Transverse colon (tissue), 4 donors: ENCODE results near the gene RANBP3L. TPM values are rescaled to one million over a fixed set of nuclear protein-coding genes. Genes with fewer than 3 reads are reported as not detected.
A peak's percentile ranks its signal among the peaks of the same experiment; 100 is the strongest.

ENCODE experiments used
- DNase-seq: peaks from one replicate; pipeline ENCODE4 v3.0.0-alpha.2; 2019
- H3K27ac ChIP-seq, 4 donors: fragments of 200-600 bp; sonication (generic); 2 replicates each; pipeline ENCODE4 v1.5.1; 2016 to 2018; ENCODE audit warnings: inconsistent platforms in 4 of 4
- H3K27me3 ChIP-seq: fragments of 200-600 bp; sonication (generic); 2 replicates; pipeline ENCODE4 v1.5.1; 2017; ENCODE audit warnings: inconsistent platforms
- H3K36me3 ChIP-seq, 4 donors: fragments of 200-600 bp; sonication (generic); 2 replicates each; pipeline ENCODE4 v1.5.1; 2017 to 2019; ENCODE audit warnings: inconsistent platforms in 4 of 4
- H3K4me1 ChIP-seq, 4 donors: fragments of 200-600 bp; sonication (generic); 2 replicates each; pipeline ENCODE4 v1.5.1; 2017 to 2020; ENCODE audit warnings: inconsistent platforms in 4 of 4
- H3K4me3 ChIP-seq, 4 donors: fragments of 200-600 bp; sonication (generic); 1 replicate in 1 of 4; 2 replicates in 3 of 4; pipeline versions ENCODE4 v1.5.1 to v1.6.1; 2017 to 2019; ENCODE audit warnings: inconsistent platforms in 4 of 4
- H3K9me3 ChIP-seq, 2 donors: fragments of 200-600 bp; sonication (generic); 2 replicates each; pipeline ENCODE4 v1.5.1; 2017 to 2019; ENCODE audit warnings: inconsistent platforms in 2 of 2
- CTCF ChIP-seq, 5 experiments: fragments of 200-600 bp in 3 of 5; fragments of 450-650 bp in 2 of 5; sonication (generic) in 3 of 5; IDR thresholded peaks; 1 replicate in 2 of 5; 2 replicates in 3 of 5; pipeline ENCODE4 v1.5.1; 2016 to 2017; ENCODE audit warnings: antibody characterized with exemption in 5 of 5, inconsistent platforms in 3 of 5, mild to moderate bottlenecking in 2 of 5, moderate library complexity in 1 of 5
- EP300 ChIP-seq: sonication (generic); formaldehyde crosslinking; IDR thresholded peaks from one replicate; pipeline ENCODE4 v1.6.1; 2017; ENCODE audit warnings: antibody characterized with exemption, low read depth
- POLR2A ChIP-seq: fragments of 450-650 bp; IDR thresholded peaks from one replicate; pipeline ENCODE4 v1.6.1; 2016; ENCODE audit warnings: antibody characterized with exemption, mild to moderate bottlenecking, moderate library complexity
- POLR2AphosphoS5 ChIP-seq, 3 donors: sonication (generic); formaldehyde crosslinking; IDR thresholded peaks; one replicate each; pipeline ENCODE4 v1.6.1; 2016; ENCODE audit warnings: antibody characterized with exemption in 3 of 3
- whole genome bisulfite sequencing, 2 donors: methylation state at CpG; one replicate each; pipeline ENCODE4 v1.1.5; 2018; ENCODE audit warnings: low coverage in 1 of 2; 5-methylcytosine and 5-hydroxymethylcytosine counted together
- in situ Hi-C, 4 donors: fragments of 200-750 bp; cut with MboI; loops; one replicate each; pipeline versions ENCODE4 v1.15.0 to v1.15.1; 2017; ENCODE audit warnings: low sequenced_read_pairs in 3 of 4, low pct_ligation_motif_present in 1 of 4, low pct_unique_long_range_greater_than_20kb in 1 of 4
- intact Hi-C: fragments of 100-400 bp; cut with DNase I; formaldehyde crosslinking; loops from one replicate; pipeline ENCODE4 v1.15.1; 2023; ENCODE audit warnings: low total_unique reads
- total RNA-seq, 4 donors: library from RNA; depleted of rRNA; stranded (reverse); fragments of >200 nt; gene quantifications; one replicate each; pipeline ENCODE4 v1.1.0, GENCODE V29; 2016

RANBP3L gene
- total RNA-seq, 4 donors from 2014 or later, result 0.60 to 1.2 (median 0.96) TPM

- no peaks in the 10 kb centered on the region for H3K9me3 ChIP-seq
- H3K27me3 ChIP-seq, result no peaks in the 10 kb centered on the region
- intact Hi-C loops, result no loop called here
- H3K27ac ChIP-seq, result no peak overlapping the region
- H3K4me1 ChIP-seq, result peaks cover 9 to 24% (median 18%) of the 10 kb centered on the region in 4 donors
- TF ChIP-seq CTCF (IDR thresholded peaks at IDR 0.05) (no peak), POLR2A (no peak), POLR2AphosphoS5 (IDR thresholded peaks at IDR 0.05) (no peak)
- H3K4me3 ChIP-seq, result no peak overlapping the region
- no peaks in the 10 kb centered on the region for H3K36me3 ChIP-seq
- in situ Hi-C loops, result loop anchor here in 1 of 4 donors (10.0 kb wide), 1 partner anchor 89 kb away; the partner anchor contains the start of genes LMBRD2 and SKP2
- no peak for DNase-seq
- 59 to 63% methylated on average over 3 of the region's 3 CpGs for WGBS, 2 donors
These were observed 57.6 kb downstream of the RANBP3L start for GRCh38 chr5:36244076-36244475.

GRCh38 chr5:36243653-36244052 is 58.0 kb downstream of the RANBP3L start:
- in situ Hi-C loops, result loop anchor here in 1 of 4 donors (10.0 kb wide), 1 partner anchor 89 kb away; the partner anchor contains the start of genes LMBRD2 and SKP2
- no peak for DNase-seq
- WGBS, 2 donors, result 86 to 91% methylated on average over 1 of the region's 1 CpG

DNA sequence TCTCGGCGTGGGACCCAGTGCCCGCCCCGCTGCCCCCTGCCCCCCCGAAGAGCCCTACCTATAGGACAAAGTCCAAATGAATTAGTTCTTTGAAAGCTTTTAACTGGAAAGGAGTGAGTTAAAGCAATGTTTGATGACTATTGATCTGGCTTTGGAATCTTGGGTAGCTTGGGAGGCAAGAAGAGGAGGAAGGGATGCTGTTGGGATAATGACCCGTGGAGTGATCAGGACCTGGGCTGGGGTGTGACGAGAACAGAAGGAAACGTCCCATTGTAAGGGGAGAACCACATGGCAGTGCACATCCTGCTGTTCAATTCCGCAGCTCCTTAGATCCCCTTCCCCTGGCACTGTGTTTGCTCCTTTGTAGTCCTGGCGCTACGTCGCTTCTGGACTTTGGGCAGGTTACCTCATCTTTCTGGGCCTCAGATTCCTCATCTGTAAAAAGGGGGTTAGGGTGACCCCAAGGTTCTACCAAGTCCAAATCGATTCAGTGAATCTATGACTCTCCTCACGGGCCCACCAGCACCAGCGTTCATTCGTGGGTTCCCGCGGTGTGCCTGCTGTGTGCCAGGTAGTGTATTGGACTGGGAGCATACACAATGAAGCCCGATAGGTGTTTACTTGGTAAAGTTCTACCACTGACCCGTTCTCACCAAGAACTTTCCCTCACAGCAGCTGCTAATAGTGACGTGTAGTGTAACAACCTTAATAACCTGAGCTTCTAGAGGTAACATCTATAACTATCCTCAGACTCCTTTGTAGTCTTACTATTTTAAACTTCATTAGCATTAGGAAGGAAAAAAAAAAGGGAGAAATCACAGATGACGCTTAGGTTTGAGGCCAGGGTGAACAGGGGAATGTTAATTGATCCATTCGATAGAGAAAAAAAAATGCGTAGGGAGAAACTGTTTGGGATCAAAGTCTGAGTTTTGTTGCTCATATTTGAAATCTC is 58.9 kb downstream of the RANBP3L start:
- H3K27me3 ChIP-seq, result no peaks in the 10 kb centered on the region
- no peak for TF ChIP-seq EP300
- no peak for TF ChIP-seq POLR2AphosphoS5 (IDR thresholded peaks at IDR 0.05)
- no peak for TF ChIP-seq POLR2A
- TF ChIP-seq CTCF (IDR thresholded peaks at IDR 0.05), result no peak
- in situ Hi-C loops (loop anchor here in 1 of 4 donors (10.0 kb wide), 1 partner anchor 88 kb away; the partner anchor contains the start of genes LMBRD2 and SKP2), intact Hi-C loops (no loop called here)
- H3K4me3 ChIP-seq, result peak overlapping the region; percentile 87 to 98 (median 91)
- peak overlapping the region; percentile 98 to 99 (median 99) for H3K27ac ChIP-seq
- no peaks in the 10 kb centered on the region for H3K9me3 ChIP-seq
- H3K4me1 ChIP-seq, result peaks cover 18 to 37% (median 29%) of the 10 kb centered on the region in 4 donors
- DNase-seq, result peak; percentile 9
- 70 to 78% methylated on average over 17 to 24 of the region's 24 CpGs for WGBS, 2 donors
- H3K36me3 ChIP-seq, result no peaks in the 10 kb centered on the region

More at GRCh38 chr5:36243653-36244052, 58.0 kb downstream of the RANBP3L start:
- Histone ChIP-seq H3K27me3 (no peaks in the 10 kb centered on the region), H3K4me3 (no peak overlapping the region), H3K9me3 (no peaks in the 10 kb centered on the region), H3K4me1 (peaks cover 11 to 29% (median 21%) of the 10 kb centered on the region in 4 donors), H3K27ac (no peak overlapping the region), H3K36me3 (no peaks in the 10 kb centered on the region)
- intact Hi-C loops, result no loop called here
- TF ChIP-seq POLR2A (no peak), CTCF (IDR thresholded peaks at IDR 0.05) (no peak), POLR2AphosphoS5 (IDR thresholded peaks at IDR 0.05) (no peak), EP300 (no peak)
